ENCODE results near the gene KIF16B.
"Not testable (repeated sequence)": the region's sequence is repeated elsewhere in the genome, so short reads cannot be mapped to it uniquely, and the experiment has no call there.

Gene KIF16B

GRCh38 chr20:16472045-16472872 lies 101.0 kb downstream of the KIF16B start:
- DNase-seq, result no peak

GRCh38 chr20:16469395-16469905 lies 103.8 kb downstream of the KIF16B start:
- no peak for DNase-seq

GRCh38 chr20:16462711-16463110 lies 110.5 kb downstream of the KIF16B start:
- DNase-seq, result no peak

GRCh38 chr20:16459019-16459700 lies 114.1 kb downstream of the KIF16B start:
- DNase-seq, result no peak

GRCh38 chr20:16457514-16457913 lies 115.7 kb downstream of the KIF16B start:
- DNase-seq, result no peak

- DNase-seq, result no peak
Measured at GRCh38 chr20:16455324-16455723, 117.9 kb downstream of the KIF16B start.

GRCh38 chr20:16451982-16452381 lies 121.3 kb downstream of the KIF16B start:
- no peak for DNase-seq

- DNase-seq, result no peak
Measured at GRCh38 chr20:16451001-16451400, 122.2 kb downstream of the KIF16B start.

- DNase-seq, result no peak
Measured at GRCh38 chr20:16446991-16447390, 126.3 kb downstream of the KIF16B start.

- no peak for DNase-seq
Measured at GRCh38 chr20:16446246-16446645, 127.0 kb downstream of the KIF16B start.

GRCh38 chr20:16445482-16445881 lies 127.8 kb downstream of the KIF16B start:
- no peak for DNase-seq

GRCh38 chr20:16444057-16444777 lies 129.0 kb downstream of the KIF16B start:
- no peak for DNase-seq

- no peak for DNase-seq
Measured at GRCh38 chr20:16441546-16442164, 131.6 kb downstream of the KIF16B start.

GRCh38 chr20:16440686-16441085 lies 132.6 kb downstream of the KIF16B start:
- DNase-seq, result no peak

- DNase-seq, result not testable (repeated sequence)
Measured at GRCh38 chr20:16439540-16439939, 133.7 kb downstream of the KIF16B start.

GRCh38 chr20:16438100-16438499 lies 135.1 kb downstream of the KIF16B start:
- no peak for DNase-seq

- no peak for DNase-seq
Measured at GRCh38 chr20:16437387-16437996, 135.8 kb downstream of the KIF16B start.

GRCh38 chr20:16434062-16434664 lies 139.1 kb downstream of the KIF16B start:
- DNase-seq, result no peak

GRCh38 chr20:16433293-16433580 lies 140.0 kb downstream of the KIF16B start:
- no peak for DNase-seq

- no peak for DNase-seq
Measured at GRCh38 chr20:16432466-16433292, 140.6 kb downstream of the KIF16B start.

GRCh38 chr20:16428112-16428511 lies 145.1 kb downstream of the KIF16B start:
- no peak for DNase-seq
